Transverse colon (tissue), 4 donors: ENCODE results near the gene SEZ6L2. TPM values are rescaled to one million over a fixed set of nuclear protein-coding genes. Genes with fewer than 3 reads are reported as not detected.

Experiments used
- DNase-seq: peaks from one replicate; pipeline ENCODE4 v3.0.0-alpha.2; 2019
- H3K27ac ChIP-seq, 4 donors: fragments of 200-600 bp; sonication (generic); 2 replicates each; pipeline ENCODE4 v1.5.1; 2016 to 2018; ENCODE audit warnings: inconsistent platforms in 4 of 4
- H3K27me3 ChIP-seq: fragments of 200-600 bp; sonication (generic); 2 replicates; pipeline ENCODE4 v1.5.1; 2017; ENCODE audit warnings: inconsistent platforms
- H3K36me3 ChIP-seq, 4 donors: fragments of 200-600 bp; sonication (generic); 2 replicates each; pipeline ENCODE4 v1.5.1; 2017 to 2019; ENCODE audit warnings: inconsistent platforms in 4 of 4
- H3K4me1 ChIP-seq, 4 donors: fragments of 200-600 bp; sonication (generic); 2 replicates each; pipeline ENCODE4 v1.5.1; 2017 to 2020; ENCODE audit warnings: inconsistent platforms in 4 of 4
- H3K4me3 ChIP-seq, 4 donors: fragments of 200-600 bp; sonication (generic); 1 replicate in 1 of 4; 2 replicates in 3 of 4; pipeline versions ENCODE4 v1.5.1 to v1.6.1; 2017 to 2019; ENCODE audit warnings: inconsistent platforms in 4 of 4
- H3K9me3 ChIP-seq, 2 donors: fragments of 200-600 bp; sonication (generic); 2 replicates each; pipeline ENCODE4 v1.5.1; 2017 to 2019; ENCODE audit warnings: inconsistent platforms in 2 of 2
- CTCF ChIP-seq, 5 experiments: fragments of 200-600 bp in 3 of 5; fragments of 450-650 bp in 2 of 5; sonication (generic) in 3 of 5; IDR thresholded peaks; 1 replicate in 2 of 5; 2 replicates in 3 of 5; pipeline ENCODE4 v1.5.1; 2016 to 2017; ENCODE audit warnings: antibody characterized with exemption in 5 of 5, inconsistent platforms in 3 of 5, mild to moderate bottlenecking in 2 of 5, moderate library complexity in 1 of 5
- EP300 ChIP-seq: sonication (generic); formaldehyde crosslinking; IDR thresholded peaks from one replicate; pipeline ENCODE4 v1.6.1; 2017; ENCODE audit warnings: antibody characterized with exemption, low read depth
- POLR2A ChIP-seq: fragments of 450-650 bp; IDR thresholded peaks from one replicate; pipeline ENCODE4 v1.6.1; 2016; ENCODE audit warnings: antibody characterized with exemption, mild to moderate bottlenecking, moderate library complexity
- POLR2AphosphoS5 ChIP-seq, 3 donors: sonication (generic); formaldehyde crosslinking; IDR thresholded peaks; one replicate each; pipeline ENCODE4 v1.6.1; 2016; ENCODE audit warnings: antibody characterized with exemption in 3 of 3
- WGBS, 2 donors: methylation state at CpG; one replicate each; pipeline ENCODE4 v1.1.5; 2018; ENCODE audit warnings: low coverage in 1 of 2; 5-methylcytosine and 5-hydroxymethylcytosine counted together
- in situ Hi-C, 4 donors: fragments of 200-750 bp; cut with MboI; loops; one replicate each; pipeline versions ENCODE4 v1.15.0 to v1.15.1; 2017; ENCODE audit warnings: low sequenced_read_pairs in 3 of 4, low pct_ligation_motif_present in 1 of 4, low pct_unique_long_range_greater_than_20kb in 1 of 4
- intact Hi-C: fragments of 100-400 bp; cut with DNase I; formaldehyde crosslinking; loops from one replicate; pipeline ENCODE4 v1.15.1; 2023; ENCODE audit warnings: low total_unique reads
- total RNA-seq, 4 donors: library from RNA; depleted of rRNA; stranded (reverse); fragments of >200 nt; gene quantifications; one replicate each; pipeline ENCODE4 v1.1.0, GENCODE V29; 2016

Gene SEZ6L2
- total RNA-seq, 4 donors from 2014 or later, result 2.0 to 9.7 (median 6.3) TPM

- Histone ChIP-seq H3K27me3 (no peaks in the 10 kb centered on the region), H3K9me3 (no peaks in the 10 kb centered on the region), H3K4me1 (no peaks in the 10 kb centered on the region), H3K27ac (peak overlapping the region in 1 of 4 donors; percentile 22), H3K36me3 (peaks cover 0 to 35% (median 17%) of the 10 kb centered on the region in 4 donors), H3K4me3 (no peak overlapping the region)
- 57 to 69% methylated on average over 3 to 5 of the region's 5 CpGs for WGBS, 2 donors
- TF ChIP-seq EP300 (no peak), POLR2AphosphoS5 (IDR thresholded peaks at IDR 0.05) (peak in 1 of 3 donors; percentile 3)
- no peak for DNase-seq
- in situ Hi-C loops (loop anchor here in 1 of 4 donors (10.0 kb wide), 1 partner anchor 155 kb away; no protein-coding TSS in a partner anchor), intact Hi-C loops (no loop called here)
Measured at GRCh38 chr16:29849505-29849904, 49.8 kb downstream of the SEZ6L2 start.

GRCh38 chr16:29848420-29849297, 50.7 kb downstream of the SEZ6L2 start:
- H3K4me1 ChIP-seq, result no peaks in the 10 kb centered on the region
- H3K27me3 ChIP-seq, result no peaks in the 10 kb centered on the region
- WGBS, 2 donors, result 32% methylated on average over 15 of the region's 15 CpGs; no CpG with 5 or more reads in 1 of the 2 donors
- peak; percentile 88 for DNase-seq
- no peak overlapping the region for H3K27ac ChIP-seq
- no peak overlapping the region for H3K4me3 ChIP-seq
- H3K9me3 ChIP-seq, result no peaks in the 10 kb centered on the region
- intact Hi-C loops, result no loop called here
- in situ Hi-C loops, result loop anchor here in 1 of 4 donors (10.0 kb wide), 1 partner anchor 154 kb away; no protein-coding TSS in a partner anchor
- peak; percentile 87 to 93 (median 88) for TF ChIP-seq CTCF (IDR thresholded peaks at IDR 0.05)
- peak in 2 of 3 donors; percentile 65 to 71 for TF ChIP-seq POLR2AphosphoS5 (IDR thresholded peaks at IDR 0.05)
- TF ChIP-seq POLR2A, result no peak
- H3K36me3 ChIP-seq, result peaks cover 0 to 37% (median 18%) of the 10 kb centered on the region in 4 donors

GRCh38 chr16:29845656-29846055, 53.7 kb downstream of the SEZ6L2 start:
- TF ChIP-seq POLR2A (no peak), POLR2AphosphoS5 (IDR thresholded peaks at IDR 0.05) (no peak), EP300 (no peak)
- Histone ChIP-seq H3K4me3 (no peak overlapping the region), H3K9me3 (no peaks in the 10 kb centered on the region), H3K27ac (peak overlapping the region in 1 of 4 donors; percentile 37), H3K27me3 (no peaks in the 10 kb centered on the region), H3K4me1 (no peaks in the 10 kb centered on the region), H3K36me3 (peaks cover 0 to 62% (median 28%) of the 10 kb centered on the region in 4 donors)
- intact Hi-C loops (no loop called here), in situ Hi-C loops (loop anchor here in 1 of 4 donors (10.0 kb wide), 1 partner anchor 151 kb away; no protein-coding TSS in a partner anchor)
- DNase-seq, result no peak
- WGBS, 2 donors, result 96% methylated on average over 18 of the region's 18 CpGs; no CpG with 5 or more reads in 1 of the 2 donors

GRCh38 chr16:29844575-29845331, 54.6 kb downstream of the SEZ6L2 start:
- Histone ChIP-seq H3K4me3 (no peak overlapping the region), H3K36me3 (peaks cover 0 to 70% (median 31%) of the 10 kb centered on the region in 4 donors), H3K27ac (peak overlapping the region in 2 of 4 donors; percentile 8 to 37), H3K27me3 (no peaks in the 10 kb centered on the region), H3K9me3 (no peaks in the 10 kb centered on the region), H3K4me1 (no peaks in the 10 kb centered on the region)
- WGBS, 2 donors, result 50 to 92% methylated on average over 2 to 17 of the region's 28 CpGs
- intact Hi-C loops, result no loop called here
- DNase-seq, result no peak
- no peak for TF ChIP-seq CTCF (IDR thresholded peaks at IDR 0.05)
- peak in 1 of 3 donors; percentile 18 for TF ChIP-seq POLR2AphosphoS5 (IDR thresholded peaks at IDR 0.05)
- in situ Hi-C loops, result loop anchor here in 1 of 4 donors (10.0 kb wide), 1 partner anchor 150 kb away; no protein-coding TSS in a partner anchor
